ENCODE data around the gene GPR15.

Gene GPR15

GRCh38 chr3:98550833-98551232, 19.1 kb downstream of the GPR15 start:
- H3K9ac ChIP-seq: no peak overlapping the region
- no peaks in the 10 kb centered on the region for H3K36me3 ChIP-seq (ENCODE audit: control insufficient read depth, insufficient read depth, low read length)
- H3K9me3 ChIP-seq (ENCODE audit: control insufficient read depth, low read length): no peaks in the 10 kb centered on the region
- H3K4me3 ChIP-seq (ENCODE audit: low read depth, low read length): no peak overlapping the region
- H2AFZ ChIP-seq: no peak overlapping the region
- no peak overlapping the region for H3K27ac ChIP-seq
- no peaks in the 10 kb centered on the region for H3K4me1 ChIP-seq
- no peaks in the 10 kb centered on the region for H3K79me2 ChIP-seq
- no peaks in the 10 kb centered on the region for H3K27me3 ChIP-seq (ENCODE audit: control insufficient read depth, insufficient read depth, low read length)
- no peak overlapping the region for H3K4me2 ChIP-seq (ENCODE audit: low read length)
- TF ChIP-seq CTCF (IDR thresholded peaks at IDR 0.05): no peak

GRCh38 chr3:98551236-98551635, 19.5 kb downstream of the GPR15 start:
- no peaks in the 10 kb centered on the region for H3K4me1 ChIP-seq
- H3K4me3 ChIP-seq (ENCODE audit: low read depth, low read length): no peak overlapping the region
- no peak for TF ChIP-seq CTCF (IDR thresholded peaks at IDR 0.05)

GRCh38 chr3:98551754-98552153, 20.0 kb downstream of the GPR15 start:
- no peaks in the 10 kb centered on the region for H3K4me1 ChIP-seq
- no peaks in the 10 kb centered on the region for H3K27me3 ChIP-seq (ENCODE audit: control insufficient read depth, insufficient read depth, low read length)
- no peak for TF ChIP-seq CTCF (IDR thresholded peaks at IDR 0.05)
- no peaks in the 10 kb centered on the region for H3K79me2 ChIP-seq
- no peak overlapping the region for H3K4me3 ChIP-seq (ENCODE audit: low read depth, low read length)
- no peaks in the 10 kb centered on the region for H3K36me3 ChIP-seq (ENCODE audit: control insufficient read depth, insufficient read depth, low read length)
- no peak overlapping the region for H3K4me2 ChIP-seq (ENCODE audit: low read length)
- H3K27ac ChIP-seq: no peak overlapping the region
- no peak overlapping the region for H2AFZ ChIP-seq
- H3K9me3 ChIP-seq (ENCODE audit: control insufficient read depth, low read length): no peaks in the 10 kb centered on the region
- H3K9ac ChIP-seq: no peak overlapping the region

More at GRCh38 chr3:98551236-98551635, 19.5 kb downstream of the GPR15 start:
- Histone ChIP-seq H3K79me2 (no peaks in the 10 kb centered on the region), H3K36me3 (ENCODE audit: control insufficient read depth, insufficient read depth, low read length) (no peaks in the 10 kb centered on the region), H3K27ac (no peak overlapping the region), H3K9ac (no peak overlapping the region), H3K4me2 (ENCODE audit: low read length) (no peak overlapping the region), H3K27me3 (ENCODE audit: control insufficient read depth, insufficient read depth, low read length) (no peaks in the 10 kb centered on the region), H2AFZ (no peak overlapping the region), H3K9me3 (ENCODE audit: control insufficient read depth, low read length) (no peaks in the 10 kb centered on the region)

- no peaks in the 10 kb centered on the region for H3K79me2 ChIP-seq
- no peak overlapping the region for H3K4me3 ChIP-seq (ENCODE audit: low read depth, low read length)
- no peak overlapping the region for H3K9ac ChIP-seq
- no peak for TF ChIP-seq CTCF (IDR thresholded peaks at IDR 0.05)
- no peaks in the 10 kb centered on the region for H3K9me3 ChIP-seq (ENCODE audit: control insufficient read depth, low read length)
- no peak overlapping the region for H3K4me2 ChIP-seq (ENCODE audit: low read length)
- H3K4me1 ChIP-seq: no peaks in the 10 kb centered on the region
- no peaks in the 10 kb centered on the region for H3K27me3 ChIP-seq (ENCODE audit: control insufficient read depth, insufficient read depth, low read length)
- no peak overlapping the region for H2AFZ ChIP-seq
- no peak overlapping the region for H3K27ac ChIP-seq
- H3K36me3 ChIP-seq (ENCODE audit: control insufficient read depth, insufficient read depth, low read length): no peaks in the 10 kb centered on the region
These were observed 20.6 kb downstream of the GPR15 start for GRCh38 chr3:98552232-98553020.

- Histone ChIP-seq H3K79me2 (no peaks in the 10 kb centered on the region), H3K4me2 (ENCODE audit: low read length) (no peak overlapping the region), H3K27me3 (ENCODE audit: control insufficient read depth, insufficient read depth, low read length) (no peaks in the 10 kb centered on the region), H3K27ac (no peak overlapping the region), H3K4me3 (ENCODE audit: low read depth, low read length) (no peak overlapping the region), H3K4me1 (no peaks in the 10 kb centered on the region), H3K9ac (no peak overlapping the region), H3K9me3 (ENCODE audit: control insufficient read depth, low read length) (no peaks in the 10 kb centered on the region), H3K36me3 (ENCODE audit: control insufficient read depth, insufficient read depth, low read length) (no peaks in the 10 kb centered on the region), H2AFZ (no peak overlapping the region)
- no peak for TF ChIP-seq CTCF (IDR thresholded peaks at IDR 0.05)
These were observed 21.3 kb downstream of the GPR15 start for GRCh38 chr3:98553021-98553563.

Measured in parathyroid adenoma (tissue), 2 donors.